ENCODE results near the gene DCHS2.

The DCHS2 gene

DNA sequence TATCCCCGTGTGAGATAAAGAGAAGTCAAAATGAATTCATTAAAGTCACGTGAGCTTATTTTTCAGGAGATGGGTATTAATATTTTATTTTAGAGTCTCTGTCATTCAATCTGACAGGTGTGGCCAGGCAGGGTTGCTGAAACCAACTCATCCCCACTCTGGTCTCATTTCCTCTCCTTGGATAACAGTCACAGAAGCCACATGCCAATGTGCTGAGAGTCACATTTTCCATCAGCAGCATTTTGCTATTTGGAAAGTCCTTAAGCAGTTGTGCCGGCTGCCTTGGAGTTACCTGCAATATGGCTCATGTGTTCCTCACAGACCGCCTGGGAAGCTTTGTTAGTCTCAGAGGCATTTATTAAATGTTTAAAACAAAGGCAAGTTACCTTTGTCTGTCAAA lies 302.3 kb downstream of the DCHS2 start:
- DNase-seq: no peak

DNA sequence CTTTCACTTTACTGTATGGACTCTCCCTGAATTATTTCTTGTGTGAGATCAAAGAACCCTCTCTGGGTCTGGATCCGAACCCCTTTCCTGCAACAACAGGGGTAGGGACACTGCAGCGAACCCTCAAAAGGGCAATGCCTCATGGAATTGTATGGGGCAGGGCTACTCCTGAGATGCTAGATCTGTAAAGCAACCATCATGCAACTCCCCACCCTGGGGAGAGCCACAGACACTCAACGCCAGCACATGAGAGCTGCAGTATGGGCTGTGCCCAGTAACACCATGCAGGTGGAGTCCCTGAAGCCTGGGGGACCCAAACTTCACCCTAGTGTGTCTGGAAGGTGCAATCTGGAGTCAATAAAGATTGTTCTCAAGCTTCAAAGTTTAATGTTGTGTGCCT lies 304.7 kb downstream of the DCHS2 start:
- DNase-seq: no peak

- no peak for DNase-seq
Measured at GRCh38 chr4:154186035-154186434, 305.6 kb downstream of the DCHS2 start.

DNA sequence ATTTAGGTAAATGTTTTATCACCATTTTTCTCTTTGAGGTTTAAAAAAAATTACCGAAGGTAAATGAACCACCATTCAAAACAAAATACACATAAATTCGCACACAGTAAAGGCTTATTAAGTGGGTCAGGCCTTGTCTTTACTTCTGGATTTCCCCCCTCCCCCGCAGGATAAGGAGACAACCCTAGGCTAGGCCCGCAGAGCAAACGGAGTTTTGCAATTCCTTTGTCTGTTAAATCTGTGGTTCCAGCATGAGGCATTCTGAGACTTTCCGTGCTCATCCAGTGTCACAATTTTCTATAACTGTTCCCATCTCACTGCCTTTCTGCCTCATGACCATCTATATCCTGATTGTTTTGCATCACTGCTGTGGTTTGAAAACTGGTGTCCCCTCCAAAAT lies 307.4 kb downstream of the DCHS2 start:
- DNase-seq: no peak

DNA sequence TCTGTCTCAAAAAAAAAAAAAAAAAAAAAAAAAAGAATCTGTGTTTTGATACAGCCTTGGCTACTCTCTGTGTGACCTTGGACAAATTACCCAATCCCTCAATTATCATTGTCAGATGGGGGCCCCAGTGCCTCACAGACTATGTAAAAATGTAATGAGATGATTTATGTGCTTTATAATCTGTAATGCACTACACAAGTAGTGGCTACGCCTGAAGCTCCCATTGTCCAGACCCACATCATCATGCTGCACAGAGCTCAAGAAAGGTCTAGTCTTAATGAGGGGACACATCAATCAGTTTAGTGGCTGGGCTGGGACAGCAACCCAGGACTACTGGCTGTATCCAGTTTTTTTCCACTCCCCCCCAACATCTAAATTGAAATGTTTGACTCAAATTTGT lies 308.3 kb downstream of the DCHS2 start:
- no peak for DNase-seq

Measured in DMS153 (cell line).